Uterus (tissue), 2 donors: ENCODE results near the gene TRIM52.

Source experiments
- CTCF ChIP-seq, 4 experiments: fragments of 200-600 bp in 2 of 4; fragments of 450-650 bp in 2 of 4; sonication (generic) in 2 of 4; IDR thresholded peaks; one replicate each; pipeline ENCODE4 v1.5.1; 2016 to 2019; ENCODE audit warnings: antibody characterized with exemption in 4 of 4, mild to moderate bottlenecking in 2 of 4, moderate library complexity in 1 of 4
- POLR2A ChIP-seq, 2 donors: fragments of 450-650 bp; IDR thresholded peaks; one replicate each; pipeline ENCODE4 v1.6.1; 2016; ENCODE audit warnings: antibody characterized with exemption in 2 of 2, mild to moderate bottlenecking in 1 of 2, moderate library complexity in 1 of 2

GRCh38 chr5:181259283-181259682 is 1.7 kb downstream of the TRIM52 start:
- TF ChIP-seq CTCF (IDR thresholded peaks at IDR 0.05) (no peak), POLR2A (IDR thresholded peaks at IDR 0.05) (no peak)
